Measurements from ENCODE around the gene GINS2. TPM values are rescaled to one million over a fixed set of nuclear protein-coding genes. Genes with fewer than 3 reads are reported as not detected.

The GINS2 gene
- total and polyA plus RNA-seq, 2 of the 4 experiments (the other 2 are of a cell fraction): 12.0 to 13.4 TPM

DNA sequence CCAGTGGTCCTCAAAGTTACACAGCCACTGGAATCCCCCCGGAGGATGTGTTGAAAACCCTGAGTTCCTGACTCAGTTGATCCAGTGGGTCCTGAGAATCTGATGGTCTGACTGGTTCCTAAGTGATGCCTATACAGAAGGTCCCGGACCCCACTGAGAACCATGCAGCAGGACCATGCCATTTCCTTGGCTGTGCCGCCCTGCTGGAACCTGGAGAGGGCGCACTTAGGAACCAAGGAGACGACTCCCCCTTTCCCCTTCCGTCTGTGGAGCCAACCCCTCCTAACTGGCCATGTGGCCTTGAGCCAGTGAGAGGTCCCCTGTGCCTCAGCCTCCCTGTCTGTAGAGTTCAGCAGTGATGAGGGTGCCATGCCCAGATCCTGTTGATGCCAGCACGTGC, 40.1 kb upstream of the GINS2 start:
- ChIA-PET POLR2A (ENCODE audit: unreplicated experiment) (no interaction called here), CTCF (no interaction called here)
- 92% methylated on average over 2 of the region's 7 CpGs; no CpG with 5 or more reads in 1 of the 2 experiments for WGBS, 2 experiments (ENCODE audit: extremely low coverage in 2 of 2, insufficient read length in 1 of 2)
- Histone ChIP-seq H4K20me1 (ENCODE audit: insufficient read depth, low read length) (no peaks in the 10 kb centered on the region), H3K9me1 (ENCODE audit: insufficient read depth, low read length) (peaks cover 10% of the 10 kb centered on the region), H4K8ac (ENCODE audit: low read depth in 2 of 2, low read length in 2 of 2) (no peak overlapping the region), H3K23ac (ENCODE audit: low read depth, low read length) (no peak overlapping the region), H3K36me3 (ENCODE audit: control insufficient read depth, insufficient read depth, low read length) (peaks cover 2% of the 10 kb centered on the region; the same call in 1 of the 2 replicates), H2BK5ac (ENCODE audit: low read depth, low read length, poor library complexity, severe bottlenecking) (no peak overlapping the region), H3K27me3 (ENCODE audit: control insufficient read depth, insufficient read depth, low read length) (no peaks in the 10 kb centered on the region), H3K4me2 (ENCODE audit: low read depth, low read length) (no peak overlapping the region), H2AFZ (replicated peaks; ENCODE audit: low read length, poor library complexity) (no peak overlapping the region), H3K4ac (ENCODE audit: low read depth, low read length) (peak overlapping the region; percentile 60), H4K5ac (ENCODE audit: low read depth, low read length) (no peak overlapping the region; the same call in 1 of the 2 replicates), H3K14ac (replicated peaks; ENCODE audit: low read depth, low read length) (no peak overlapping the region), H3K18ac (ENCODE audit: low read depth, low read length) (no peak overlapping the region), H3K9ac (ENCODE audit: low read depth, low read length) (no peak overlapping the region), H3K27ac (ENCODE audit: insufficient read depth, low read length) (no peak overlapping the region), H2AK9ac (replicated peaks; ENCODE audit: low read depth, low read length, poor library complexity) (peak overlapping the region; percentile 68), H3K9me3 (ENCODE audit: control insufficient read depth, insufficient read depth, low read length) (no peaks in the 10 kb centered on the region; the same call in 1 of the 2 replicates), H4K91ac (ENCODE audit: insufficient read depth, low read depth, low read length) (no peak overlapping the region), H2BK15ac (ENCODE audit: low read depth, low read length) (no peak overlapping the region), H3K79me1 (ENCODE audit: low read depth in 1 of 2, low read length in 2 of 2) (peaks cover 6 to 18% of the 10 kb centered on the region in 2 experiments; a peak in 3 of 4 replicates), H2AK5ac (ENCODE audit: low read depth, low read length) (0 out of 2 replicates have a peak overlapping the region, but pooled peaks have one; percentile 15), H3K4me1 (ENCODE audit: control insufficient read depth, insufficient read depth, low read length) (no peaks in the 10 kb centered on the region), H3K56ac (ENCODE audit: extremely low read depth, insufficient read depth, low read length) (no peak overlapping the region), H3K4me3 (ENCODE audit: insufficient read depth, low read depth, low read length) (no peak overlapping the region), H2BK120ac (ENCODE audit: low read depth, low read length) (peak overlapping the region; percentile 42; the same call in 1 of the 2 replicates), H2BK20ac (ENCODE audit: low read depth, low read length) (peak overlapping the region; percentile 39; the same call in 1 of the 2 replicates)
- intact Hi-C loops (cut with micrococcal nuclease) (no loop called here), dilution Hi-C loops (cut with HindIII; ENCODE audit: low sequenced_read_pairs, unreplicated experiment) (no loop called here), in situ Hi-C loops (cut with MboI; ENCODE audit: low sequenced_read_pairs) (no loop called here)
- no TSS peak for BruUV-seq (replicated peaks)
- no peak for ATAC-seq (ENCODE audit: low read depth)
- TF ChIP-seq NFE2L2 (IDR thresholded peaks at IDR 0.05; ENCODE audit: low read depth, low read length): no peak
- TF ChIP-seq, protein P1, sequence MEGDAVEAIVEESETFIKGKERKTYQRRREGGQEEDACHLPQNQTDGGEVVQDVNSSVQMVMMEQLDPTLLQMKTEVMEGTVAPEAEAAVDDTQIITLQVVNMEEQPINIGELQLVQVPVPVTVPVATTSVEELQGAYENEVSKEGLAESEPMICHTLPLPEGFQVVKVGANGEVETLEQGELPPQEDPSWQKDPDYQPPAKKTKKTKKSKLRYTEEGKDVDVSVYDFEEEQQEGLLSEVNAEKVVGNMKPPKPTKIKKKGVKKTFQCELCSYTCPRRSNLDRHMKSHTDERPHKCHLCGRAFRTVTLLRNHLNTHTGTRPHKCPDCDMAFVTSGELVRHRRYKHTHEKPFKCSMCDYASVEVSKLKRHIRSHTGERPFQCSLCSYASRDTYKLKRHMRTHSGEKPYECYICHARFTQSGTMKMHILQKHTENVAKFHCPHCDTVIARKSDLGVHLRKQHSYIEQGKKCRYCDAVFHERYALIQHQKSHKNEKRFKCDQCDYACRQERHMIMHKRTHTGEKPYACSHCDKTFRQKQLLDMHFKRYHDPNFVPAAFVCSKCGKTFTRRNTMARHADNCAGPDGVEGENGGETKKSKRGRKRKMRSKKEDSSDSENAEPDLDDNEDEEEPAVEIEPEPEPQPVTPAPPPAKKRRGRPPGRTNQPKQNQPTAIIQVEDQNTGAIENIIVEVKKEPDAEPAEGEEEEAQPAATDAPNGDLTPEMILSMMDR (conservative IDR thresholded peaks at IDR 0.05; ENCODE audit: low read depth, low read length): peak; percentile 20; the same call in 1 of the 2 replicates
- DNase-seq: no peak
